Esophagus squamous epithelium (tissue), 4 donors: ENCODE data around the gene LDHAL6B.

ENCODE experiments used
- CTCF ChIP-seq, 6 experiments: fragments of 450-650 bp in 4 of 6; fragments of 200-600 bp in 2 of 6; sonication (generic) in 2 of 6; IDR thresholded peaks; one replicate each; pipeline ENCODE4 v1.5.1; 2016 to 2019; ENCODE audit warnings: antibody characterized with exemption in 6 of 6, mild to moderate bottlenecking in 4 of 6, moderate library complexity in 4 of 6
- POLR2A ChIP-seq, 4 donors: fragments of 450-650 bp; IDR thresholded peaks; one replicate each; pipeline ENCODE4 v1.6.1; 2017; ENCODE audit warnings: antibody characterized with exemption in 4 of 4, mild to moderate bottlenecking in 4 of 4, moderate library complexity in 3 of 4

- TF ChIP-seq CTCF (IDR thresholded peaks at IDR 0.05), result no peak
- no peak for TF ChIP-seq POLR2A (IDR thresholded peaks at IDR 0.05)
These were observed 39.9 kb upstream of the LDHAL6B start for GRCh38 chr15:59166601-59167265.
